Epithelial cell of proximal tubule (primary cell): ENCODE data around the gene ADGRD2. TPM values are rescaled to one million over a fixed set of nuclear protein-coding genes. Genes with fewer than 3 reads are reported as not detected.

ENCODE experiments used
- DNase-seq: peaks from one replicate; pipeline ENCODE4 v3.0.0-alpha.2; 2011; ENCODE audit warnings: low read depth
- H3K4me3 ChIP-seq: 2 replicates; pipeline ENCODE4 v1.5.1; 2011; ENCODE audit warnings: low read depth, mild to moderate bottlenecking, low read length
- CTCF ChIP-seq: conservative IDR thresholded peaks from 2 replicates; pipeline ENCODE4 v1.5.1; 2012; ENCODE audit warnings: low read depth, mild to moderate bottlenecking, low read length
- total RNA-seq: library from RNA; depleted of rRNA; stranded (reverse); fragments of >200 nt; gene quantifications from 2 replicates; pipeline ENCODE4 v1.2.3, GENCODE V29; 2015

Gene ADGRD2
- total RNA-seq, 1 donor from 2014 or later = not detected

GRCh38 chr9:124414612-124415011 lies 35.6 kb upstream of the ADGRD2 start:
- DNase-seq = no peak
- peak overlapping the region; percentile 98 for H3K4me3 ChIP-seq
- no peak for TF ChIP-seq CTCF

- H3K4me3 ChIP-seq = peak within 1 kb of the TSS; percentile 98
- peak; percentile 82 for TF ChIP-seq CTCF
- peak; percentile 72 for DNase-seq
Observed at GRCh38 chr9:124415102-124415851, 35.0 kb upstream of the ADGRD2 start, which contains the start of gene PSMB7. Gene PSMB7 (minus strand): TSS chr9:124415442. CDS start chr9:124415425, 17 bp downstream.

GRCh38 chr9:124415852-124416484 lies 34.3 kb upstream of the ADGRD2 start:
- H3K4me3 ChIP-seq = peak overlapping the region; percentile 98
- DNase-seq = no peak
- no peak for TF ChIP-seq CTCF

- no peak for TF ChIP-seq CTCF
Observed at GRCh38 chr9:124419832-124420489, 30.3 kb upstream of the ADGRD2 start.

GRCh38 chr9:124420991-124421543 lies 29.2 kb upstream of the ADGRD2 start:
- DNase-seq = no peak
- H3K4me3 ChIP-seq = no peak overlapping the region
- no peak for TF ChIP-seq CTCF

More at GRCh38 chr9:124419832-124420489, 30.3 kb upstream of the ADGRD2 start:
- H3K4me3 ChIP-seq = no peak overlapping the region
- no peak for DNase-seq

- no peak for TF ChIP-seq CTCF
- DNase-seq = no peak
Observed at GRCh38 chr9:124423155-124423554, 27.1 kb upstream of the ADGRD2 start.

More at GRCh38 chr9:124423155-124423554, 27.1 kb upstream of the ADGRD2 start:
- no peak overlapping the region for H3K4me3 ChIP-seq
